Psoas muscle (tissue), 8 donors: Measurements from ENCODE around the gene MEIOSIN. TPM values are rescaled to one million over a fixed set of nuclear protein-coding genes. Genes with fewer than 3 reads are reported as not detected.

ENCODE experiments used
- ATAC-seq, 4 donors: fragments of 200-7000 bp; cut with Tn5 transposase; one replicate each; pipeline ENCODE4 v1.9.1; 2020; ENCODE audit warnings: moderate library complexity in 3 of 4, mild to moderate bottlenecking in 2 of 4
- DNase-seq, 2 donors: peaks; one replicate each; pipeline ENCODE4 v3.0.0-alpha.2; 2020
- H3K27ac ChIP-seq: fragments of 200-600 bp; one replicate; pipeline ENCODE4 v1.8.0; 2022
- H3K27me3 ChIP-seq, 3 donors: fragments of 200-600 bp in 1 of 3; one replicate each; pipeline versions ENCODE4 v1.6.1 to v1.8.0; 2013 to 2022; ENCODE audit warnings: low read length in 2 of 3, mild to moderate bottlenecking in 2 of 3, moderate library complexity in 1 of 3; ENCODE audit not compliant: insufficient read depth in 3 of 3
- H3K36me3 ChIP-seq, 2 donors: fragments of 200-600 bp in 1 of 2; one replicate each; pipeline versions ENCODE4 v1.6.1 to v1.8.0; 2013 to 2022; ENCODE audit warnings: low read depth in 1 of 2, mild to moderate bottlenecking in 1 of 2, moderate library complexity in 1 of 2; ENCODE audit not compliant: insufficient read depth in 1 of 2
- H3K4me1 ChIP-seq: fragments of 200-600 bp; one replicate; pipeline ENCODE4 v1.8.0; 2022
- H3K4me3 ChIP-seq: fragments of 200-600 bp; one replicate; pipeline ENCODE4 v1.8.0; 2022; ENCODE audit warnings: mild to moderate bottlenecking
- H3K9me3 ChIP-seq: fragments of 200-600 bp; one replicate; pipeline ENCODE4 v1.8.0; 2022
- WGBS, 3 donors: extraction: QIAGEN DNeasy Blood & Tissue Kit; methylation state at CpG; one replicate each; pipeline versions ENCODE4 v1.1.6 to v1.1.7; 2013; 5-methylcytosine and 5-hydroxymethylcytosine counted together
- intact Hi-C, 2 donors: fragments of 100-400 bp; cut with DNase I; formaldehyde crosslinking; loops; one replicate each; pipeline versions ENCODE4 v1.11.0 to v1.14.2; 2022
- polyA plus RNA-seq, 3 donors: library from polyadenylated mRNA; stranded (reverse); fragments of 200-250 nt; gene quantifications; one replicate each; pipeline ENCODE4 v1.2.3, GENCODE V29; 2013
- total RNA-seq, 4 donors: library from RNA; stranded (reverse); fragmentation: NEBNext Ultra II Directional in 2 of 4; extraction: Animal tissue kit (Norgen Biotek cat#: 25700) in 2 of 4; gene quantifications; one replicate each; pipeline versions ENCODE4 v1.2.1 to v1.2.4, GENCODE V29; 2021 to 2023
- TF ChIP-seq, protein P1 (sequence below): fragments of 200-600 bp; IDR thresholded peaks from one replicate; pipeline ENCODE4 v1.8.0; 2022; ENCODE audit warnings: antibody characterized with exemption
- donor health status: healthy with polysubstance abuse.
- donor health status: DM: no; HTN: no; CAD: no; lungs with moderate emphysema.
- donor health status: Bipolar disorder and iron deficiency.
- donor health status: healthy.
- donor health status: DM: yes; HTN: yes; CAD: no.
- donor health status: DM: no; HTN: no; CAD: no.
- donor health status: DM: no; HTN: no; CAD: no.
- donor health status: DM: yes; HTN: yes; CAD: no.

MEIOSIN gene
- total and polyA plus RNA-seq, 7 donors: 0.01 TPM; not detected in 6

DNA sequence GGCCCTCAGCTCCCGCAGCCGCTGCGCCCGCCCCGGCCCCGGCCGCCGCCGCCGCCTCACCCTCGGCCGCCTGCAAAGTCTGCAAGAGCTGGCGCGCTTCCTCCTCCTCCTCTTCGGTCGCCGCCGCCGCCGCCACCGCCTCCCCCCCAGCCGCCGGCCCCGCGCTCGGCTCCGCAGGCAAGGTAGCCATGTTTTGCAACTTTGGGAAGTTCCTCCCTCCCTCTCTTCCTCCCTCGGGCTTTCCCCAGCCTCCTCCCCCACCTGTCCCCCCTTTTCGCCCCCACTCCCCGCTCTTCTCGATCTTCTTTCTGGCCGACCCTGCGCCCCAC is 35.4 kb downstream of the MEIOSIN start:
- Histone ChIP-seq H3K27ac (peak overlapping the region; percentile 95), H3K36me3 (peaks cover 0 to 31% of the 10 kb centered on the region in 2 donors), H3K9me3 (no peaks in the 10 kb centered on the region), H3K4me3 (peak overlapping the region; percentile 87), H3K27me3 (no peaks in the 10 kb centered on the region), H3K4me1 (peaks cover 40% of the 10 kb centered on the region)
- 0 to 2% (median 1%) methylated on average over 17 to 33 of the region's 33 CpGs for WGBS, 3 donors
- intact Hi-C loops: loop anchor here in 1 of 2 donors (5.0 kb wide), 1 partner anchor 36 kb away; the partner anchor contains the start of genes FBXO46 and MEIOSIN
- no peak for ATAC-seq
- TF ChIP-seq, protein P1, sequence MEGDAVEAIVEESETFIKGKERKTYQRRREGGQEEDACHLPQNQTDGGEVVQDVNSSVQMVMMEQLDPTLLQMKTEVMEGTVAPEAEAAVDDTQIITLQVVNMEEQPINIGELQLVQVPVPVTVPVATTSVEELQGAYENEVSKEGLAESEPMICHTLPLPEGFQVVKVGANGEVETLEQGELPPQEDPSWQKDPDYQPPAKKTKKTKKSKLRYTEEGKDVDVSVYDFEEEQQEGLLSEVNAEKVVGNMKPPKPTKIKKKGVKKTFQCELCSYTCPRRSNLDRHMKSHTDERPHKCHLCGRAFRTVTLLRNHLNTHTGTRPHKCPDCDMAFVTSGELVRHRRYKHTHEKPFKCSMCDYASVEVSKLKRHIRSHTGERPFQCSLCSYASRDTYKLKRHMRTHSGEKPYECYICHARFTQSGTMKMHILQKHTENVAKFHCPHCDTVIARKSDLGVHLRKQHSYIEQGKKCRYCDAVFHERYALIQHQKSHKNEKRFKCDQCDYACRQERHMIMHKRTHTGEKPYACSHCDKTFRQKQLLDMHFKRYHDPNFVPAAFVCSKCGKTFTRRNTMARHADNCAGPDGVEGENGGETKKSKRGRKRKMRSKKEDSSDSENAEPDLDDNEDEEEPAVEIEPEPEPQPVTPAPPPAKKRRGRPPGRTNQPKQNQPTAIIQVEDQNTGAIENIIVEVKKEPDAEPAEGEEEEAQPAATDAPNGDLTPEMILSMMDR: no peak
- peak in 1 of 2 donors; percentile 78 for DNase-seq

GRCh38 chr19:45768984-45769782 is 35.9 kb downstream of the MEIOSIN start, which contains the start of gene SIX5:
SIX5 (minus strand) TSS chr19:45769252; CDS start chr19:45768844, 408 bp downstream.
- H3K27ac ChIP-seq: peak within 1 kb of the TSS; percentile 95
- no peaks in the 10 kb centered on the region for H3K27me3 ChIP-seq
- peaks cover 0 to 35% of the 10 kb centered on the region in 2 donors for H3K36me3 ChIP-seq
- TF ChIP-seq, protein P1: no peak
- peak; percentile 99 for DNase-seq
- no peaks in the 10 kb centered on the region for H3K9me3 ChIP-seq
- 0% methylated on average over 58 to 70 of the region's 70 CpGs for WGBS, 3 donors
- H3K4me1 ChIP-seq: peaks cover 38% of the 10 kb centered on the region
- peak within 1 kb of the TSS; percentile 87 for H3K4me3 ChIP-seq
- ATAC-seq: peak; percentile 51 to 67 (median 59)
- intact Hi-C loops: loop anchor here in 1 of 2 donors (5.0 kb wide), 1 partner anchor 37 kb away; the partner anchor contains the start of genes FBXO46 and MEIOSIN

DNA sequence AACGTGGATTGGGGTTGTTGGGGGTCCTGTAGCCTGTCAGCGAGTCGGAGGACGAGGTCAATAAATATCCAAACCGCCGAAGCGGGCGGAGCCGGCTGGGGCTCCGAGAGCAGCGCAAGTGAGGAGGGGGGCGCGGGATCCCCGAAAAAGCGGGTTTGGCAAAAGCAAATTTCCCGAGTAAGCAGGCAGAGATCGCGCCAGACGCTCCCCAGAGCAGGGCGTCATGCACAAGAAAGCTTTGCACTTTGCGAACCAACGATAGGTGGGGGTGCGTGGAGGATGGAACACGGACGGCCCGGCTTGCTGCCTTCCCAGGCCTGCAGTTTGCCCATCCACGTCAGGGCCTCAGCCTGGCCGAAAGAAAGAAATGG is 36.6 kb downstream of the MEIOSIN start:
- intact Hi-C loops: loop anchor here (1.0 to 5.0 kb wide), 3 partner anchors 29 to 38 kb away; partner anchors contain the start of genes FBXO46 (in 1 of the 2) and MEIOSIN (in 1 of the 2)
- H3K27me3 ChIP-seq: no peaks in the 10 kb centered on the region

GRCh38 chr19:45770192-45771101 is 37.2 kb downstream of the MEIOSIN start:
- Histone ChIP-seq H3K4me1 (peaks cover 26% of the 10 kb centered on the region), H3K27ac (peak overlapping the region; percentile 95), H3K27me3 (no peaks in the 10 kb centered on the region), H3K36me3 (peaks cover 0 to 44% of the 10 kb centered on the region in 2 donors), H3K9me3 (no peaks in the 10 kb centered on the region), H3K4me3 (peak overlapping the region; percentile 87)
- WGBS, 3 donors: 0 to 3% (median 1%) methylated on average over 66 to 79 of the region's 79 CpGs
- ATAC-seq (peak; percentile 75 to 80 (median 78)), DNase-seq (peak; percentile 98)
- TF ChIP-seq, protein P1: peak; percentile 96
- intact Hi-C loops: loop anchor here (1.0 to 2.0 kb wide), 2 partner anchors 28 to 29 kb away; no protein-coding TSS in a partner anchor

More for the DNA sequence above, 36.6 kb downstream of the MEIOSIN start:
- peaks cover 0 to 42% of the 10 kb centered on the region in 2 donors for H3K36me3 ChIP-seq
- 1% methylated on average over 27 to 28 of the region's 28 CpGs for WGBS, 3 donors
- DNase-seq: peak in 1 of 2 donors; percentile 79
- no peaks in the 10 kb centered on the region for H3K9me3 ChIP-seq
- TF ChIP-seq, protein P1: no peak
- peak overlapping the region; percentile 95 for H3K27ac ChIP-seq
- peaks cover 32% of the 10 kb centered on the region for H3K4me1 ChIP-seq
- peak overlapping the region; percentile 87 for H3K4me3 ChIP-seq
- peak in 1 of 4 donors; percentile 10 for ATAC-seq
